SK-N-SH treated with all-trans-retinoic acid at 6 μM for 48 hours (cell line): ENCODE results near the gene CETP.

ENCODE experiments used
- ARNTL ChIP-seq: fragments of 450-650 bp; formaldehyde crosslinking; IDR thresholded peaks from 2 replicates; pipeline ENCODE4 v1.5.0; 2020; ENCODE audit warnings: low read depth, mild to moderate bottlenecking, moderate library complexity, borderline replicate concordance
- CSRNP3 ChIP-seq: fragments of 250-450 bp; sonication (Bioruptor Pico); IDR thresholded peaks from 2 replicates; pipeline ENCODE4 v1.5.1; 2021; ENCODE audit warnings: mild to moderate bottlenecking, moderate library complexity
- ISL1 ChIP-seq: fragments of 250-450 bp; sonication (Bioruptor Pico); IDR thresholded peaks from 2 replicates; pipeline ENCODE4 v2.1.2; 2022; ENCODE audit warnings: mild to moderate bottlenecking, moderate library complexity
- ZNF70 ChIP-seq: fragments of 450-650 bp; formaldehyde crosslinking; IDR thresholded peaks from 2 replicates; pipeline ENCODE4 v1.5.0; 2020; ENCODE audit warnings: mild to moderate bottlenecking, moderate library complexity

GRCh38 chr16:56956756-56957155 is 5.0 kb upstream of the CETP start:
- no peak for TF ChIP-seq ARNTL (CRISPR knock-in tag)
- TF ChIP-seq ZNF70, result no peak
- TF ChIP-seq ISL1, result no peak
- TF ChIP-seq CSRNP3 (CRISPR knock-in tag), result no peak
